ENCODE measurements around the gene P2RY12.

The P2RY12 gene

DNA sequence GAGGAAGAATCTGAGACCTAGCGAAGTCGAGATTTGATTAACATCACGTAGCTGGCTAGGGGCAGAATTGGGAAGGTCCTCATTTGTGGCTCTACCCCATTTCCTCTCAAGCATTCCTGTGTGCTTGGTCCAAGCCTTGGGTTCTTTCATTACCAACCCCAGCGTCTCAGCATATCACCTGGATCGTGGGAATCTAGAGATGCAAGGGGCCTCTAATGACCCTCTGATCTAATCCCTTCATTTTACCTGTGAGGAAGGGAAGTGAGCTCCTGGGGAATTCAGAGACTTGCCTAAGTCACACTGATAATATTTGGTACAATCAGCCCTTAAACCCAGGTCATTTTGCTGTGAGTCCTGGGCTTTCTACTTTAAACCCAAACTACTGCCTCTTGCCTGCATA lies 70.0 kb downstream of the P2RY12 start:
- DNase-seq (ENCODE audit: extremely low spot score): no peak
- TF ChIP-seq, protein P1, sequence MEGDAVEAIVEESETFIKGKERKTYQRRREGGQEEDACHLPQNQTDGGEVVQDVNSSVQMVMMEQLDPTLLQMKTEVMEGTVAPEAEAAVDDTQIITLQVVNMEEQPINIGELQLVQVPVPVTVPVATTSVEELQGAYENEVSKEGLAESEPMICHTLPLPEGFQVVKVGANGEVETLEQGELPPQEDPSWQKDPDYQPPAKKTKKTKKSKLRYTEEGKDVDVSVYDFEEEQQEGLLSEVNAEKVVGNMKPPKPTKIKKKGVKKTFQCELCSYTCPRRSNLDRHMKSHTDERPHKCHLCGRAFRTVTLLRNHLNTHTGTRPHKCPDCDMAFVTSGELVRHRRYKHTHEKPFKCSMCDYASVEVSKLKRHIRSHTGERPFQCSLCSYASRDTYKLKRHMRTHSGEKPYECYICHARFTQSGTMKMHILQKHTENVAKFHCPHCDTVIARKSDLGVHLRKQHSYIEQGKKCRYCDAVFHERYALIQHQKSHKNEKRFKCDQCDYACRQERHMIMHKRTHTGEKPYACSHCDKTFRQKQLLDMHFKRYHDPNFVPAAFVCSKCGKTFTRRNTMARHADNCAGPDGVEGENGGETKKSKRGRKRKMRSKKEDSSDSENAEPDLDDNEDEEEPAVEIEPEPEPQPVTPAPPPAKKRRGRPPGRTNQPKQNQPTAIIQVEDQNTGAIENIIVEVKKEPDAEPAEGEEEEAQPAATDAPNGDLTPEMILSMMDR (IDR thresholded peaks at IDR 0.05; ENCODE audit: control extremely low read depth, extremely low read depth, low read depth, missing control alignments): no peak
- CTCF ChIA-PET: interaction anchor here (1.8 to 3.3 kb wide), 2 partner anchors 12 to 14 kb away, joined by 7 to 19 read pairs; partner anchors contain the start of gene P2RY13
- POLR2A ChIA-PET: no interaction called here

DNA sequence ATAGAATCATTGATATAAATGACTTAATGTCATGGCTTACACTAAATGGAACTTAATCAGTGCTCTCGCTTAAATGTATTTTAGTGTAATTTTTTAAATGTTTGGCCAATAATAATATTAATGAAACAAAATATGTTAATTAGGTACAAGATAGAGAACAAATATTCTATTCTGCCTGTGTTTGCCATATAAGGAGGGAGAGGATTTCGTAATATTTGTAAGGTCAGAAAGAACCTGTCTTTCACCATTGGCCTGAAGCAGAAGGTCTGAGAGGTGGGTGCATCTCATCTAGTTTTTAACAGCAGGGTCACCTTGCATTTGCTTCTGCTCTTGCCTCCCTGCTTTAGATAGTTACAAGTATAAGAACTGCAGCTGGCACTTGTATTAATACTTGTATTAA lies 70.4 kb downstream of the P2RY12 start:
- POLR2A ChIA-PET: no interaction called here

GRCh38 chr3:151312972-151313371 lies 71.6 kb downstream of the P2RY12 start:
- CTCF ChIA-PET: interaction anchor here (0.6 to 3.3 kb wide), 7 partner anchors 9 to 1079 kb away, joined by 3 to 19 read pairs (median 3); partner anchors contain the start of gene P2RY13
- no peak for DNase-seq (ENCODE audit: extremely low spot score)
- POLR2A ChIA-PET: no interaction called here
- TF ChIP-seq, protein P1 (IDR thresholded peaks at IDR 0.05; ENCODE audit: control extremely low read depth, extremely low read depth, low read depth, missing control alignments): no peak

More for the DNA sequence above, 70.4 kb downstream of the P2RY12 start:
- TF ChIP-seq, protein P1 (IDR thresholded peaks at IDR 0.05; ENCODE audit: control extremely low read depth, extremely low read depth, low read depth, missing control alignments): no peak
- CTCF ChIA-PET: interaction anchor here (1.1 to 3.3 kb wide), 3 partner anchors 12 to 14 kb away, joined by 3 to 19 read pairs (median 7); partner anchors contain the start of gene P2RY13
- no peak for DNase-seq (ENCODE audit: extremely low spot score)

DNA sequence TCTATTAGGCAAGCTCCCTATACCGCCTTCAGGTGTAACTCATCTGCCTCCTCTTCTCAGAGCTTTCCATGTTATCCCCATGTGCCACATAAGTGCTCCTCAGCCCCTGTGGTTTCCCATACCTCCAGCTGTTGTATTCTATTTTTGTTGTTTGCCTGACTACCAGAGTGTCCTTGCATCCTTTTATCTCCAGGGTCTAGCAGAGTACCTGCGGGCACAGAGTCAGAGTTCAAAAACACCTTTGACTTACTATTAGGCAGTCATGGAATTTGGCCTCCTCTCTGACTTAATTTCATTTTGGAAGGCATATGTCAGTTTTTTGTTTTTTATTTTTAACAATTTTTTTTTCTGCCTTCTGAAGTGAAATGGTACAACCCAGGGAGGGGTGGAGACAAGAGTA lies 75.0 kb downstream of the P2RY12 start:
- CTCF ChIA-PET: interaction anchor here (1.5 to 1.8 kb wide), 3 partner anchors 9 to 14 kb away, joined by 3 to 5 read pairs (median 4); no protein-coding TSS in a partner anchor

GRCh38 chr3:151307583-151308488 lies 76.7 kb downstream of the P2RY12 start:
- no peak for DNase-seq (ENCODE audit: extremely low spot score)
- TF ChIP-seq, protein P1 (IDR thresholded peaks at IDR 0.05; ENCODE audit: control extremely low read depth, extremely low read depth, low read depth, missing control alignments): no peak
- CTCF ChIA-PET: interaction anchor here (1.1 to 1.4 kb wide), 4 partner anchors 13 to 91 kb away, joined by 3 to 8 read pairs (median 4); no protein-coding TSS in a partner anchor
- POLR2A ChIA-PET: no interaction called here

More for the DNA sequence above, 75.0 kb downstream of the P2RY12 start:
- POLR2A ChIA-PET: no interaction called here
- DNase-seq (ENCODE audit: extremely low spot score): no peak
- TF ChIP-seq, protein P1 (IDR thresholded peaks at IDR 0.05; ENCODE audit: control extremely low read depth, extremely low read depth, low read depth, missing control alignments): no peak

DNA sequence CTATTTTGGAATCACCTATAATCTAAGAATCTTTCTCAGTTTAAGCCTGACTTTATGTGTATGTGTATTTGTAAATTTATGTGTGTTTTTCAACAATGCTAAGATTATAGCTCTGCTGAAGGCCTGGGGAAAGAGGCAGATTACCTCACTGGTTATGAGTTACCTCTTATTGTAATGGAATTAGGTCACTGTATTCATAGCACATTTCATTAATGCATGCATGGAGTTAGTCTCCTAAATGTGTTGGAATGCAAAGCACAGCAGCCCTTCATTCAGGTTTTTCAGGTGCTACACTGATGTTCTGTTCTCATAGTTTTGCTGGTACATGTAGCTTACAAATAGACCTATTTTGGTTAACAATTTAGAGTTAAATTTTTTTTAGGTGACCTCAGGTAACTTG lies 77.4 kb downstream of the P2RY12 start:
- no peak for DNase-seq (ENCODE audit: extremely low spot score)
- ChIA-PET CTCF (interaction anchor here (1.1 to 1.4 kb wide), 4 partner anchors 14 to 92 kb away, joined by 3 to 8 read pairs (median 4); no protein-coding TSS in a partner anchor), POLR2A (interaction anchor here (0.6 kb wide), 1 partner anchor 1176 kb away, joined by 3 read pairs; no protein-coding TSS in a partner anchor)
- TF ChIP-seq, protein P1 (IDR thresholded peaks at IDR 0.05; ENCODE audit: control extremely low read depth, extremely low read depth, low read depth, missing control alignments): no peak
